Measurements from ENCODE around the gene MAP7.
"Not testable (repeated sequence)": the region's sequence is repeated elsewhere in the genome, so short reads cannot be mapped to it uniquely, and the experiment has no call there.

DNA sequence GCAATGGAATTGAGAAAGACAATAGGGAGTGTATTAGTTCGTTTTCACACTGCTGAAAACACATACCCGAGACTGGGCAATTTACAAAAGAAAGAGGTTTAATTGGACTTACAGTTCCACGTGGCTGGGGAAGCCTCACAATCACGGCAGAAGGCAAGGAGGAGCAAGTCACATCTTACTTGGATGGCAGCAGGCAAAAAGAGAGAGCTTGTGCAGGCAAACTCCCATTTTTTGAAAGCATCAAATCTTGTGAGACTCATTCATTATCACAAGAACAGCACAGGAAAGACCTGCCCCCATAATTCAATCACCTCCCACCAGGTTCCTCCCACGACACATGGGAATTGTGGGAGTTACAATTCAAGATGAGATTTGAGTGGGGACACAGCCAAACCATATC, 34.1 kb upstream of the MAP7 start:
- TF ChIP-seq, protein P1, sequence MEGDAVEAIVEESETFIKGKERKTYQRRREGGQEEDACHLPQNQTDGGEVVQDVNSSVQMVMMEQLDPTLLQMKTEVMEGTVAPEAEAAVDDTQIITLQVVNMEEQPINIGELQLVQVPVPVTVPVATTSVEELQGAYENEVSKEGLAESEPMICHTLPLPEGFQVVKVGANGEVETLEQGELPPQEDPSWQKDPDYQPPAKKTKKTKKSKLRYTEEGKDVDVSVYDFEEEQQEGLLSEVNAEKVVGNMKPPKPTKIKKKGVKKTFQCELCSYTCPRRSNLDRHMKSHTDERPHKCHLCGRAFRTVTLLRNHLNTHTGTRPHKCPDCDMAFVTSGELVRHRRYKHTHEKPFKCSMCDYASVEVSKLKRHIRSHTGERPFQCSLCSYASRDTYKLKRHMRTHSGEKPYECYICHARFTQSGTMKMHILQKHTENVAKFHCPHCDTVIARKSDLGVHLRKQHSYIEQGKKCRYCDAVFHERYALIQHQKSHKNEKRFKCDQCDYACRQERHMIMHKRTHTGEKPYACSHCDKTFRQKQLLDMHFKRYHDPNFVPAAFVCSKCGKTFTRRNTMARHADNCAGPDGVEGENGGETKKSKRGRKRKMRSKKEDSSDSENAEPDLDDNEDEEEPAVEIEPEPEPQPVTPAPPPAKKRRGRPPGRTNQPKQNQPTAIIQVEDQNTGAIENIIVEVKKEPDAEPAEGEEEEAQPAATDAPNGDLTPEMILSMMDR (conservative IDR thresholded peaks at IDR 0.05; ENCODE audit: low read depth in 2 of 2) = not testable (repeated sequence)
- TF ChIP-seq CREB1 (CRISPR knock-in tag; IDR thresholded peaks at IDR 0.05; ENCODE audit: low read depth); EZH2 (IDR thresholded peaks at IDR 0.05; ENCODE audit: low read depth, unreplicated experiment): not testable (repeated sequence)
